Measurements from ENCODE around the gene PRKAR1A.

GRCh38 chr17:68560966-68561720 lies 48.9 kb downstream of the PRKAR1A start:
- no peak for TF ChIP-seq CTCF (IDR thresholded peaks at IDR 0.05)
- TF ChIP-seq EP300 (IDR thresholded peaks at IDR 0.05), result no peak
- no peak for TF ChIP-seq POLR2A (IDR thresholded peaks at IDR 0.05)
